Mesendoderm (in vitro differentiated cells): ENCODE measurements around the gene HDX.

Experiments used
- DNase-seq: peaks from one replicate; pipeline ENCODE4 v3.0.0; 2013
- H2AK5ac ChIP-seq: 2 replicates; pipeline ENCODE4 v1.6.1; 2013; ENCODE audit warnings: low read length, inconsistent platforms
- H2BK120ac ChIP-seq: 2 replicates; pipeline ENCODE4 v1.6.1; 2013; ENCODE audit warnings: low read depth, mild to moderate bottlenecking, low read length, moderate library complexity, mixed read lengths
- H2BK15ac ChIP-seq: replicated peaks from 2 replicates; pipeline ENCODE4 v1.6.1; 2013; ENCODE audit warnings: low read depth, mild to moderate bottlenecking, moderate library complexity
- H2BK5ac ChIP-seq: 2 replicates; pipeline ENCODE4 v1.6.1; 2013; ENCODE audit warnings: low read length, inconsistent platforms
- H3K18ac ChIP-seq: 2 replicates; pipeline ENCODE4 v1.6.1; 2013; ENCODE audit warnings: mild to moderate bottlenecking, low read length, mixed read lengths
- H3K23ac ChIP-seq: one replicate; pipeline ENCODE4 v1.6.1; 2013; ENCODE audit warnings: low read length
- H3K27ac ChIP-seq: 2 replicates; pipeline ENCODE4 v1.5.1; 2013; ENCODE audit warnings: low read depth, mild to moderate bottlenecking, inconsistent platforms, low read length, moderate library complexity
- H3K27me3 ChIP-seq: 2 replicates; pipeline ENCODE4 v1.6.1; 2013; ENCODE audit warnings: low read length, control low read depth, mild to moderate bottlenecking, inconsistent platforms; ENCODE audit not compliant: insufficient read depth, poor library complexity
- H3K36me3 ChIP-seq: 2 replicates; pipeline ENCODE4 v1.6.1; 2013; ENCODE audit warnings: low read length, inconsistent platforms; ENCODE audit not compliant: control insufficient read depth, insufficient read depth
- H3K4ac ChIP-seq: one replicate; pipeline ENCODE4 v1.6.1; 2013; ENCODE audit warnings: low read depth, mild to moderate bottlenecking, low read length, moderate library complexity
- H3K4me1 ChIP-seq: 2 replicates; pipeline ENCODE4 v1.6.1; 2013; ENCODE audit warnings: low read depth, low read length, inconsistent platforms; ENCODE audit not compliant: control insufficient read depth
- H3K4me2 ChIP-seq: 2 replicates; pipeline ENCODE4 v1.6.1; 2013; ENCODE audit warnings: low read length
- H3K4me3 ChIP-seq: 2 replicates; pipeline ENCODE4 v1.5.1; 2013; ENCODE audit warnings: mild to moderate bottlenecking, low read length
- H3K56ac ChIP-seq: one replicate; pipeline ENCODE4 v1.6.1; 2013; ENCODE audit warnings: low read length
- H3K79me1 ChIP-seq: 2 replicates; pipeline ENCODE4 v1.6.1; 2013; ENCODE audit warnings: low read length, inconsistent platforms
- H3K79me2 ChIP-seq: 2 replicates; pipeline ENCODE4 v1.6.1; 2013; ENCODE audit warnings: mild to moderate bottlenecking, low read length; ENCODE audit not compliant: control insufficient read depth, insufficient read depth
- H3K9ac ChIP-seq: 2 replicates; pipeline ENCODE4 v1.6.1; 2013; ENCODE audit warnings: low read length, inconsistent platforms
- H4K5ac ChIP-seq: one replicate; pipeline ENCODE4 v1.6.1; 2013; ENCODE audit warnings: low read length
- H4K8ac ChIP-seq: one replicate; pipeline ENCODE4 v1.6.1; 2013; ENCODE audit warnings: low read depth, mild to moderate bottlenecking, control low read depth, low read length, moderate library complexity
- WGBS: extraction: QIAGEN DNeasy Blood & Tissue Kit; methylation state at CpG from one replicate; pipeline ENCODE4 v1.1.7; 2013; ENCODE audit warnings: low lambda C conversion rate, missing lambda C conversion rate; ENCODE audit not compliant: insufficient coverage; ENCODE audit errors: extremely low coverage; 5-methylcytosine and 5-hydroxymethylcytosine counted together

HDX gene

DNA sequence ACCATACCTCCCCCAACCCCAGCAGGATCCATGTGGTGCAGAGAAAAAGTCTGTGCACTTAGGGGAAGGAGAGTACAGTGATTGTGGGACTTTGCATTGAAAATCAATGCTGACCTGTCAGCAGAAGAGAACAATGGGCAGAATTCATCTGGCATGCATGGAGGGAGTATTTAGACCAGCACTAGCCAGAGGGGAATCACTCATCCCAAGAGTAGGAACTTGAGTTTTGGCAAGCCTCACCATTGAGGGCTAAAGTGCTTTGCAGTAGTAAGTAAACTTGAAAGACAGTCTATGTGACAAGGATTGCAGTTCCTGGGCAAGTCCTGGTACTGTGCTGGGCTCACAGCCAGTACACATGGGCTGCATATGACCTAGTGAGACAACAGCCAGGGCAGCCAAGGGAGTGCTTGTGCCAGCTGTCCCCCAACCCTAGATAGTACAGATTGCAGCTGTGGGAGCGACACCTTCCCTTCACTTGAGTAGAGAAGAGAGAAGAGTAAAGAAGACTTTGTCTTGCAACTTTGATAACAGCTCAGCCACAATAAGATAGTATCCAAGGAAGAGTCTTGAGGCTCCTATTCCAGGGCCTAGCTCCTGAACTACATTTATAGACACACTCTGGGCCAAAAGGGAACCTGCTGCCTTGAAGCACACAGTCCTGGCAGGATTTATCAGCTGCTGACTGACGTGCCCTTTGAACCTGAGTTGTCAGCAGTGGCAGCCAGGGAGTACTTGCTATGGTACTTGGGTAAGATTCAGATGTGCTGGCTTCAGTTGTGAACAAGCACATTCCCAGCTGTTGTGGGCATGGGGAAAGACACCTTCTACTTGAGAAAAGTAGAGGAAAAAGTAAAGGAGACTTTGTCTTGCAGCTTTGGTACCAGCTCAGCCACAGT is 48.7 kb downstream of the HDX start:
- Histone ChIP-seq H3K4ac (no peak overlapping the region), H3K18ac (no peak overlapping the region), H4K5ac (no peak overlapping the region), H3K23ac (no peak overlapping the region), H2BK5ac (no peak overlapping the region), H2BK120ac (no peak overlapping the region), H3K79me1 (no peaks in the 10 kb centered on the region), H2BK15ac (no peak overlapping the region), H2AK5ac (no peak overlapping the region), H3K9ac (no peak overlapping the region), H3K79me2 (no peaks in the 10 kb centered on the region), H3K36me3 (no peaks in the 10 kb centered on the region), H3K4me3 (no peak overlapping the region), H3K27me3 (no peaks in the 10 kb centered on the region), H4K8ac (no peak overlapping the region), H3K4me2 (no peak overlapping the region), H3K4me1 (no peaks in the 10 kb centered on the region), H3K27ac (no peak overlapping the region), H3K56ac (no peak overlapping the region)
- no peak for DNase-seq
- no CpG with 5 or more reads among the region's 2 CpGs for WGBS

DNA sequence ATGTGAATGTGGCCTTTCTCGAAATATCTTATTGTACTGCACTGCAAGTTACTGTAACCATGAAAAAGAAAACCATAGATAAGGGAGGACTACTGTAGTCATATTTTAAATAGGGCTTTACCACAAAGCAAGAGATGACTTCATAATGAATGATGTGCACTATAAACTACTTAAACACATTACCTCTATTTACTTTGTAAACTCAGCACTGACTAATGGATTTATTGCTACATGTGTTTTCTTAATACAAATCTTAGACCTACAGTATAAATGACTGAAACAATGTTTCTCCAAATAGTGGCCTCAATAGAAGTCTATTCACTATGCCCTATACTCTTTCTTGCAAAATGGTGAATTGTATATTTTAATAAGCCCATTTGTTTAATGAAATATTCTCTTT is 61.1 kb downstream of the HDX start:
- H2BK15ac ChIP-seq: no peak overlapping the region
- no peak overlapping the region for H2BK5ac ChIP-seq
- H3K79me2 ChIP-seq: no peaks in the 10 kb centered on the region
- no peak overlapping the region for H3K18ac ChIP-seq
- H3K27me3 ChIP-seq: no peaks in the 10 kb centered on the region
- H3K56ac ChIP-seq: no peak overlapping the region
- H3K4me3 ChIP-seq: no peak overlapping the region
- no peak overlapping the region for H4K5ac ChIP-seq
- H3K4me1 ChIP-seq: no peaks in the 10 kb centered on the region
- no peak overlapping the region for H3K9ac ChIP-seq
- H3K4me2 ChIP-seq: no peak overlapping the region
- no peaks in the 10 kb centered on the region for H3K36me3 ChIP-seq
- H3K79me1 ChIP-seq: no peaks in the 10 kb centered on the region
- no peak for DNase-seq
- no peak overlapping the region for H2BK120ac ChIP-seq
- no peak overlapping the region for H3K4ac ChIP-seq
- H4K8ac ChIP-seq: no peak overlapping the region
- H3K27ac ChIP-seq: no peak overlapping the region
- no peak overlapping the region for H3K23ac ChIP-seq
- WGBS: no CpG with 5 or more reads among the region's 1 CpG
- H2AK5ac ChIP-seq: no peak overlapping the region

- H3K18ac ChIP-seq: no peak overlapping the region
- H3K9ac ChIP-seq: no peak overlapping the region
- H3K23ac ChIP-seq: no peak overlapping the region
- DNase-seq: no peak
- H3K27ac ChIP-seq: no peak overlapping the region
- no peak overlapping the region for H3K4me3 ChIP-seq
- H3K36me3 ChIP-seq: no peaks in the 10 kb centered on the region
- no peak overlapping the region for H3K4me2 ChIP-seq
- no peaks in the 10 kb centered on the region for H3K79me1 ChIP-seq
- H2BK5ac ChIP-seq: no peak overlapping the region
- no peaks in the 10 kb centered on the region for H3K4me1 ChIP-seq
- no peak overlapping the region for H4K5ac ChIP-seq
- H3K27me3 ChIP-seq: no peaks in the 10 kb centered on the region
- H2AK5ac ChIP-seq: no peak overlapping the region
- H4K8ac ChIP-seq: no peak overlapping the region
- no peak overlapping the region for H2BK120ac ChIP-seq
- no peak overlapping the region for H3K56ac ChIP-seq
- H3K79me2 ChIP-seq: no peaks in the 10 kb centered on the region
- H2BK15ac ChIP-seq: no peak overlapping the region
- H3K4ac ChIP-seq: no peak overlapping the region
These were observed 87.1 kb downstream of the HDX start for GRCh38 chrX:84415140-84415539.

GRCh38 chrX:84363663-84364062 is 138.6 kb downstream of the HDX start:
- H3K4me2 ChIP-seq: no peak overlapping the region
- no peaks in the 10 kb centered on the region for H3K79me1 ChIP-seq
- no peak overlapping the region for H2BK5ac ChIP-seq
- H4K8ac ChIP-seq: no peak overlapping the region
- no peaks in the 10 kb centered on the region for H3K27me3 ChIP-seq
- no peak overlapping the region for H3K56ac ChIP-seq
- H3K79me2 ChIP-seq: no peaks in the 10 kb centered on the region
- no peak overlapping the region for H3K18ac ChIP-seq
- H4K5ac ChIP-seq: no peak overlapping the region
- H2BK120ac ChIP-seq: no peak overlapping the region
- no CpG with 5 or more reads among the region's 1 CpG for WGBS
- no peak overlapping the region for H3K27ac ChIP-seq
- H3K9ac ChIP-seq: no peak overlapping the region
- no peak overlapping the region for H3K23ac ChIP-seq
- H2AK5ac ChIP-seq: no peak overlapping the region
- no peak overlapping the region for H3K4ac ChIP-seq
- DNase-seq: no peak
- H3K4me1 ChIP-seq: no peaks in the 10 kb centered on the region
- H3K36me3 ChIP-seq: no peaks in the 10 kb centered on the region
- no peak overlapping the region for H2BK15ac ChIP-seq
- H3K4me3 ChIP-seq: no peak overlapping the region

- Histone ChIP-seq H2BK15ac (no peak overlapping the region), H3K4me1 (no peaks in the 10 kb centered on the region), H3K9ac (no peak overlapping the region), H3K27me3 (no peaks in the 10 kb centered on the region), H2AK5ac (no peak overlapping the region), H3K4me3 (no peak overlapping the region), H2BK5ac (no peak overlapping the region), H3K4ac (no peak overlapping the region), H3K36me3 (no peaks in the 10 kb centered on the region), H3K23ac (no peak overlapping the region), H3K79me1 (no peaks in the 10 kb centered on the region), H3K27ac (no peak overlapping the region), H3K4me2 (no peak overlapping the region), H2BK120ac (no peak overlapping the region), H4K8ac (no peak overlapping the region), H3K56ac (no peak overlapping the region), H4K5ac (no peak overlapping the region), H3K79me2 (no peaks in the 10 kb centered on the region), H3K18ac (no peak overlapping the region)
- DNase-seq: no peak
- WGBS: no CpG with 5 or more reads among the region's 3 CpGs
These were observed 139.2 kb downstream of the HDX start for GRCh38 chrX:84363051-84363450.
